Nephron (organoid): Measurements from ENCODE around the gene KIF20B.

Experiments
- H3K27ac Mint-ChIP-seq, 3 experiments: 2 replicates each; pipeline ENCODE4 v1.8.0; 2020; ENCODE audit warnings: mixed read lengths in 3 of 3, mild to moderate bottlenecking in 2 of 3, moderate library complexity in 1 of 3
- H3K27me3 Mint-ChIP-seq: 2 replicates; pipeline ENCODE4 v1.8.0; 2021; ENCODE audit warnings: low read depth, mild to moderate bottlenecking, moderate library complexity, mixed read lengths
- H3K36me3 Mint-ChIP-seq: 2 replicates; pipeline ENCODE4 v1.8.0; 2020; ENCODE audit warnings: low read depth, mixed read lengths
- H3K4me1 Mint-ChIP-seq: 2 replicates; pipeline ENCODE4 v1.8.0; 2020; ENCODE audit warnings: mixed read lengths
- H3K4me3 Mint-ChIP-seq, 3 experiments: 2 replicates each; pipeline ENCODE4 v1.8.0; 2020; ENCODE audit warnings: mild to moderate bottlenecking in 3 of 3, mixed read lengths in 3 of 3, moderate library complexity in 2 of 3
- H3K9me3 Mint-ChIP-seq: 2 replicates; pipeline ENCODE4 v1.8.0; 2020; ENCODE audit warnings: mixed read lengths
- CTCF ChIP-seq, 3 experiments: fragments of 200-600 bp; sonication (generic); IDR thresholded peaks; one replicate each; pipeline ENCODE4 v1.5.0; 2021; ENCODE audit warnings: antibody characterized with exemption in 3 of 3; ENCODE audit not compliant: unreplicated experiment in 3 of 3

The KIF20B gene

DNA sequence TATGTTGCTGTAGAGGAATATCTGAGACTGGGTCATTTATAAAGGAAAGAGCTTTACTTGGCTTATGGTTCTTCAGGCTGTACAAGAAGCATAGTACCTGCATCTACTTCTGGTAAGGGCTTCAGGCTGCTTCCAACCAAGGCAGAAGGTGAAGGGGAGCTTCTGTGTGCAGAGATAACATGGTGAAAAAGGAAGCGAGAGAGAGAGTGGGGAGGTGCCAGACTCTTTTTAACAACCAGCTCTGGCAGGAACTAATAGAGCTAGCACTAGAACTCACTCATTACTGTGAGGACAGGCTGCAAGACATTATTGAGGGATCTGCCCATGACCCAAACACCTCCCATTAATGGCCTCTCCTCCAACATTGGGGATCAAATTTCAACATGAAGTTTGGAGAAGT lies 94.5 kb downstream of the KIF20B start:
- H3K27ac Mint-ChIP-seq, result no peak overlapping the region
- TF ChIP-seq CTCF (IDR thresholded peaks at IDR 0.05; ENCODE audit: unreplicated experiment in 3 of 3), result no peak
- no peaks in the 10 kb centered on the region for H3K9me3 Mint-ChIP-seq
- no peaks in the 10 kb centered on the region for H3K36me3 Mint-ChIP-seq
- H3K4me1 Mint-ChIP-seq, result peaks cover 15% of the 10 kb centered on the region
- H3K27me3 Mint-ChIP-seq, result no peaks in the 10 kb centered on the region
- no peak overlapping the region for H3K4me3 Mint-ChIP-seq

DNA sequence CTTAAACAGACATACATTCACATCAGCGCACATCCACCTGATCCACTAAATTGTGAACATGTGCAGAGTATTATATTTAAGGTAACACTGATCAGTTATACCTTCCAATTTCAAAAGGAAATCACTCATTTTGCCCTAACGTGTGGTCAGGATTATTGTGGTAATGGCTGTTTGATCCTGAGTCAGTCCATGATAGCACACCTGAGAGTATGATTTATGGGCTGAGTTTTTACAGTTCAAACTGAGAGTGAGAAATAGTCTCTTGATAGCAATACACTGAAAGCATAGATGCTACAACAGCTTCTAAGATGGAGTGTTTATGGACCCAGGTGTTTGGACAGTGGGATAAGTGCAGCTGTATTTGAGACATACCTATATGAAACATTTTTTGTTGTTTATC lies 96.7 kb downstream of the KIF20B start:
- Mint-ChIP-seq H3K4me1 (peaks cover 15% of the 10 kb centered on the region), H3K36me3 (no peaks in the 10 kb centered on the region), H3K27me3 (no peaks in the 10 kb centered on the region), H3K9me3 (no peaks in the 10 kb centered on the region), H3K4me3 (no peak overlapping the region), H3K27ac (no peak overlapping the region)
- no peak for TF ChIP-seq CTCF (IDR thresholded peaks at IDR 0.05; ENCODE audit: unreplicated experiment in 3 of 3)

- Mint-ChIP-seq H3K4me1 (peaks cover 10% of the 10 kb centered on the region), H3K27me3 (no peaks in the 10 kb centered on the region), H3K27ac (no peak overlapping the region), H3K9me3 (no peaks in the 10 kb centered on the region), H3K36me3 (no peaks in the 10 kb centered on the region), H3K4me3 (no peak overlapping the region)
- TF ChIP-seq CTCF (IDR thresholded peaks at IDR 0.05; ENCODE audit: unreplicated experiment in 3 of 3), result no peak
Observed at GRCh38 chr10:89799573-89799972, 98.2 kb downstream of the KIF20B start.

DNA sequence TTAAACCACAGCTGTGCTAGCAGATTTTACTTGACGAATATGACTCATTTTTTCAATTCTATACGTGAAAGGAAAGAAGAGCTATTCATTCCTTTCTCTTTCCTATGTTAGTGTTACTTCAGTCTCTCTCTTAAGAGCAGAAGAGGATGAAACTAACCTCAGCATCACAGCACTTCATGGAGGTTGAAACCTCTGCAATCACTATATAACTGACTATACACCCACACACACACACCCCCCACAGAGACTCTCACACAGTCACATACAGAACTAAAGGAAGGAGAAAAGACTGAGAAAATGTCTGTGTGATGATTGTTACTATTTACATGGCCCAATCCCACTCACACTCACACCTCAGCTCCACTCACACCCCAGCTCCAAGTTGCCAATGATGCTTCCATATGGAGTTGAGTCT lies 104.2 kb downstream of the KIF20B start:
- Mint-ChIP-seq H3K4me1 (peaks cover 13% of the 10 kb centered on the region), H3K27me3 (peaks cover 3% of the 10 kb centered on the region), H3K4me3 (no peak overlapping the region), H3K36me3 (no peaks in the 10 kb centered on the region), H3K9me3 (no peaks in the 10 kb centered on the region), H3K27ac (no peak overlapping the region)
- TF ChIP-seq CTCF (IDR thresholded peaks at IDR 0.05; ENCODE audit: unreplicated experiment in 3 of 3), result no peak

DNA sequence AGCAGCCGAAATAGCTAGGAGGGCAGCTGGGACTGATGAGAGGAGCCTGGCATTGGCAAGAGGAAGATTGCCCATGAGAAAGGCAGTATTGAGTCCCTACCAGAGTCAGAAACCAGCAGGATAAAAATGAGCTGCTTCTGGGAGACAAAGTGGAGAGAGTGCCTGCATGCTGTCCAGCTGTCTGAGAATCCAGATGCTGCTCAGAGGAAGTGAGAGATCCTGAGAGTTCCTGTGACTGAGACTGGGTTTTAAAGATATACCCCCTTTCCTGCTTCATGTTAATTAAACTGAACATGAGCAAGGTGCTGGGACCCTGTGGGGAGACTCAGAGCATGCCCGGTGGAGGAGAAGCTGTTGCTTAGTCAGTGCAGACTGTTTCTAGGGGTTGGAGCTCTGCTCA lies 107.5 kb downstream of the KIF20B start:
- Mint-ChIP-seq H3K4me3 (no peak overlapping the region), H3K27ac (no peak overlapping the region), H3K9me3 (no peaks in the 10 kb centered on the region), H3K36me3 (no peaks in the 10 kb centered on the region), H3K4me1 (peaks cover 18% of the 10 kb centered on the region), H3K27me3 (peaks cover 3% of the 10 kb centered on the region)
- no peak for TF ChIP-seq CTCF (IDR thresholded peaks at IDR 0.05; ENCODE audit: unreplicated experiment in 3 of 3)

GRCh38 chr10:89809766-89810165 lies 108.4 kb downstream of the KIF20B start:
- peak overlapping the region in 2 of 3 experiments; percentile 15 to 21 for H3K27ac Mint-ChIP-seq
- TF ChIP-seq CTCF (IDR thresholded peaks at IDR 0.05; ENCODE audit: unreplicated experiment in 3 of 3), result no peak
- no peak overlapping the region for H3K4me3 Mint-ChIP-seq
- peaks cover 27% of the 10 kb centered on the region for H3K4me1 Mint-ChIP-seq
- H3K9me3 Mint-ChIP-seq, result no peaks in the 10 kb centered on the region
- peaks cover 3% of the 10 kb centered on the region for H3K27me3 Mint-ChIP-seq
- H3K36me3 Mint-ChIP-seq, result no peaks in the 10 kb centered on the region
